LNCaP clone FGC (cell line): ENCODE data around the gene FAM168A.

Source experiments
- DNase-seq: peaks from one replicate; pipeline ENCODE4 v3.0.0-alpha.2; 2011; ENCODE audit warnings: low read depth
- H3K4me3 ChIP-seq: 2 replicates; pipeline ENCODE4 v1.5.1; 2011; ENCODE audit warnings: mild to moderate bottlenecking, low read depth, low read length, control low read depth
- CTCF ChIP-seq: IDR thresholded peaks from 2 replicates; pipeline ENCODE4 v1.5.1; 2012; ENCODE audit warnings: mild to moderate bottlenecking; ENCODE audit not compliant: control insufficient read depth, insufficient read depth; ENCODE audit errors: extremely low read depth

FAM168A gene

GRCh38 chr11:73397468-73398131 lies 200.3 kb downstream of the FAM168A start:
- no peak for TF ChIP-seq CTCF
- no peak overlapping the region for H3K4me3 ChIP-seq
- no peak for DNase-seq

GRCh38 chr11:73396985-73397384 lies 200.9 kb downstream of the FAM168A start:
- H3K4me3 ChIP-seq = no peak overlapping the region
- DNase-seq = no peak
- no peak for TF ChIP-seq CTCF

GRCh38 chr11:73396251-73396930 lies 201.5 kb downstream of the FAM168A start:
- DNase-seq = no peak
- H3K4me3 ChIP-seq = no peak overlapping the region
- no peak for TF ChIP-seq CTCF

- TF ChIP-seq CTCF = no peak
- no peak overlapping the region for H3K4me3 ChIP-seq
- no peak for DNase-seq
Measured at GRCh38 chr11:73395297-73396208, 202.4 kb downstream of the FAM168A start.

- TF ChIP-seq CTCF = no peak
- DNase-seq = no peak
- no peak overlapping the region for H3K4me3 ChIP-seq
Measured at GRCh38 chr11:73394416-73395296, 203.3 kb downstream of the FAM168A start.
